ENCODE measurements around the gene CCDC40. TPM values are rescaled to one million over a fixed set of nuclear protein-coding genes. Genes with fewer than 3 reads are reported as not detected.

Gene CCDC40
- total and polyA plus RNA-seq, 2 of the 13 experiments (the other 11 are each of a cell fraction or from before 2014, with no cell fraction given) = 4.1 to 5.5 TPM

GRCh38 chr17:80146121-80147034, 109.9 kb downstream of the CCDC40 start (continued):
- TF ChIP-seq NCOR1 (IDR thresholded peaks at IDR 0.05; ENCODE audit: borderline replicate concordance, low read length) (no peak), RFX5 (IDR thresholded peaks at IDR 0.05; ENCODE audit: low read depth, low read length) (no peak; the same call in 1 of the 2 replicates), SCMH1 (CRISPR knock-in tag; IDR thresholded peaks at IDR 0.05; ENCODE audit: borderline replicate concordance) (no peak), SP2 (CRISPR knock-in tag; IDR thresholded peaks at IDR 0.05) (0 out of 2 replicates have a peak, but pooled peaks have one; percentile 37), ATM (IDR thresholded peaks at IDR 0.05; ENCODE audit: borderline replicate concordance) (no peak), ZNF292 (CRISPR knock-in tag; IDR thresholded peaks at IDR 0.05; ENCODE audit: borderline replicate concordance, low read depth) (no peak), MLLT10 (CRISPR knock-in tag; IDR thresholded peaks at IDR 0.05) (no peak), HNRNPH1 (optimal IDR thresholded peaks at IDR 0.05; ENCODE audit: low read depth, low read length) (no peak), GPN1 (CRISPR knock-in tag; IDR thresholded peaks at IDR 0.05; ENCODE audit: borderline replicate concordance) (peak; percentile 87; the same call in 1 of the 2 replicates), HOXA9 (CRISPR knock-in tag; IDR thresholded peaks at IDR 0.05; ENCODE audit: borderline replicate concordance) (peak; percentile 84; the same call in 1 of the 2 replicates), NCOA5 (CRISPR knock-in tag; IDR thresholded peaks at IDR 0.05) (no peak), ZNF605 (CRISPR knock-in tag; IDR thresholded peaks at IDR 0.05) (peak; percentile 71; the same call in 1 of the 2 replicates), MED8 (CRISPR knock-in tag; IDR thresholded peaks at IDR 0.05; ENCODE audit: insufficient replicate concordance) (no peak), MYC (CRISPR knock-in tag; IDR thresholded peaks at IDR 0.05; ENCODE audit: borderline replicate concordance) (peak; percentile 87), DR1 (CRISPR knock-in tag; IDR thresholded peaks at IDR 0.05) (no peak), ZC3H13 (CRISPR knock-in tag; IDR thresholded peaks at IDR 0.05) (peak; percentile 33; the same call in 1 of the 2 replicates), SATB2 (CRISPR knock-in tag; IDR thresholded peaks at IDR 0.05) (0 out of 2 replicates have a peak, but pooled peaks have one; percentile 84), DNMT3B (CRISPR knock-in tag; conservative IDR thresholded peaks at IDR 0.05) (0 out of 2 replicates have a peak, but pooled peaks have one; percentile 10), KAT7 (CRISPR knock-in tag; IDR thresholded peaks at IDR 0.05; ENCODE audit: borderline replicate concordance) (peak; percentile 96; the same call in 1 of the 2 replicates)
- TF ChIP-seq, protein P1, sequence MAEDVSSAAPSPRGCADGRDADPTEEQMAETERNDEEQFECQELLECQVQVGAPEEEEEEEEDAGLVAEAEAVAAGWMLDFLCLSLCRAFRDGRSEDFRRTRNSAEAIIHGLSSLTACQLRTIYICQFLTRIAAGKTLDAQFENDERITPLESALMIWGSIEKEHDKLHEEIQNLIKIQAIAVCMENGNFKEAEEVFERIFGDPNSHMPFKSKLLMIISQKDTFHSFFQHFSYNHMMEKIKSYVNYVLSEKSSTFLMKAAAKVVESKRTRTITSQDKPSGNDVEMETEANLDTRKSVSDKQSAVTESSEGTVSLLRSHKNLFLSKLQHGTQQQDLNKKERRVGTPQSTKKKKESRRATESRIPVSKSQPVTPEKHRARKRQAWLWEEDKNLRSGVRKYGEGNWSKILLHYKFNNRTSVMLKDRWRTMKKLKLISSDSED (CRISPR knock-in tag; IDR thresholded peaks at IDR 0.05) = peak; percentile 22; the same call in 1 of the 2 replicates
- TF ChIP-seq, protein P2, sequence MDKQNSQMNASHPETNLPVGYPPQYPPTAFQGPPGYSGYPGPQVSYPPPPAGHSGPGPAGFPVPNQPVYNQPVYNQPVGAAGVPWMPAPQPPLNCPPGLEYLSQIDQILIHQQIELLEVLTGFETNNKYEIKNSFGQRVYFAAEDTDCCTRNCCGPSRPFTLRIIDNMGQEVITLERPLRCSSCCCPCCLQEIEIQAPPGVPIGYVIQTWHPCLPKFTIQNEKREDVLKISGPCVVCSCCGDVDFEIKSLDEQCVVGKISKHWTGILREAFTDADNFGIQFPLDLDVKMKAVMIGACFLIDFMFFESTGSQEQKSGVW (CRISPR knock-in tag; IDR thresholded peaks at IDR 0.05; ENCODE audit: borderline replicate concordance) = 0 out of 2 replicates have a peak, but pooled peaks have one; percentile 29
- TF ChIP-seq, protein P3, sequence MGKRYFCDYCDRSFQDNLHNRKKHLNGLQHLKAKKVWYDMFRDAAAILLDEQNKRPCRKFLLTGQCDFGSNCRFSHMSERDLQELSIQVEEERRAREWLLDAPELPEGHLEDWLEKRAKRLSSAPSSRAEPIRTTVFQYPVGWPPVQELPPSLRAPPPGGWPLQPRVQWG (CRISPR knock-in tag; IDR thresholded peaks at IDR 0.05; ENCODE audit: borderline replicate concordance, low read depth) = no peak
